Anterior cingulate cortex (tissue), 58 donors: Measurements from ENCODE around the gene KCNE2.
"Not testable (repeated sequence)": the region's sequence is repeated elsewhere in the genome, so short reads cannot be mapped to it uniquely, and the experiment has no call there.

Experiments used
- DNase-seq, 58 donors: peaks; one replicate each; lab custom pipeline; 2025; lab: John Stamatoyannopoulos, UW

The KCNE2 gene

DNA sequence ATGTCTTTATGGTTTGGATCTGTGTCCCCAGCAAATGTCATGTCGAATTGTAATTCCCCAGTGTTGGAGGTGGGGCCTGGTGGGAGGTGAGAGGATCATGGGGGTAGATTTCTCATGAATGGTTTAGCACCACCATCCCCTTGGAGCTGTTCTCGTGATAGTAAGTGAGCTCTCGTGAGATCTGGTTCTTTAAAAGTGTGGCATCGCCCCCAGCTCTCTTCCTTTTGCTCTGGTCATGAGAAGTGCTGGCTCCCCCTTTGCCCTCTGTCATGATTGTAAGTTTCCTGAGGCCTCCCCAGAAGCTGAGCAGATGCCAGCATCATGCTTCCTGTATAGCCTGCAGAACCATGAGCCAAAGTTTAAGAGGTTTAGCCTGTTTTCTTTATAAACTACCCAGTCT is 11.2 kb upstream of the KCNE2 start:
- DNase-seq, result no peak

DNA sequence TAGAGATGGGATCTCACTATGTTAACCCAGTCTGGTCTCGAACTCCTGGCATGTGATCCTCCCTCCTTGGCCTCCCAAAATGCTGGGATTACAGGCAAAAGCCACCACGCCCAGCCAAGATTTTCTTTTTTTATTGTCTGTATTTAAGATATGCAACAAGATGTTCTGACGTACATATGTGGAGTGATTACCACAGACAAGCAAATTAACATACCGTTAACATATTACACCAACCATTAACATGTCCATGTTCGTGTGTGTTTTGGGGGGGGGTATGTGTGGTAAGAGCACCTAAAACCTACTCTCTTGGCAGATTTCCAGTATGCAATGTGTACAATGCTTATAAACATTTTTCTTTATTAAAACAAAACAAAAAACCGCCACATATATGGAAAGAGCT is 10.6 kb upstream of the KCNE2 start:
- no peak for DNase-seq

DNA sequence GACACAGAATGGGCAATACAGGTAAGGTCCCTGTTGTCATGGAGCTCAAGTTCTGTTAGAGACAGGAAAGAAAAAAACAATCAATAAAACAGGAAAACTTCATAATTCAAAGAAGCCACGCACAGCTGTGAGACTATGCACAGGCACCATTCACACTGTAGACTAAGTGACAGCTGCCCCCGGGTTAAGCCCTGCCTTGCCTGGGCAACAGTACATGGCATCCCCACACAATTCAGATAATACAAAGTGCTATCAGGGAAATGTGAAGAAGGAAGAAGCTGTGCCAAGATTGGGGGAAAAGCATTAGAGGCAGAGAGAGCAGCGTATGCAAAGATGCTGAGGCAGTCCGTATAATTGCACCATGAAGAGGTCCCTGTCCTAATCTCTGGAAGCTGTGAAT is 9.0 kb upstream of the KCNE2 start:
- DNase-seq, result no peak

DNA sequence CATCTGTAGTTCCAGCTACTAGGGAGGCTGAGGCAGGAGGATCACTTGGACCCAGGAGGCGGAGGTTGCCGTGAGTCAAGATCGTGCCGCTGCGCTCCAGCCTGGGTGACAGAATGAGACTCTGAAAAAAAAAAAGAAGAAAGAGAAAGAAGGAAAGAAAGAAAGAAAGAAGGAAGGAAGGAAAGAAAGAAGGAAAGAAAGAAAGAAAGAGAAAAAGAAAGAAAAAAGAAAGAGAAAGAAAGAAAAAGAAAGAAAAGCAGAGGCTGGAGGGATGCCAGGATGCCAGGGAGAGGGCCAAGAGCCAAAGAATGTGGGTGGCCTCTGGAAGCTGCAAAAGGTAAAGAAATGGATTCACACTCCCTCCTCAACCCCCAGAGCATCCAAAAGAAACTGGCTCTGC is 8.2 kb upstream of the KCNE2 start:
- no peak for DNase-seq

DNA sequence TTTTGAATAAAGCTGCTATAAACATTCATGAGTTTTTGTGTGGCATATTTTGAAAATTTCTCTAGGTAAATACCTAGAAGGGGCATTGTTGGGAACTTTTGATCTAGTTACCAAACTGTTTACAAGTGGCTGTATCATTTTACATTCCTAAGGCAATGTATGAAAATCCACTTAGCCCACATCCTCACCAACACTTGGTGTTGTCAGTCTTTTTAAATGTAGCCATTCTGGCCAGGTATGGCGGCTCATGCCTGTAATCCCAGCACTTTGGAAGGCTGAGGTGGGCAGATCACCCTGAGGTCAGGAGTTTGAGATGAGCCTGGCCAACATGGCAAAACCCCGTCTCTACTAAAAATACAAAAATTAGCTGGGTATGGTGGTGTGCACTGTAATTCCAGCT is 5.9 kb upstream of the KCNE2 start:
- no peak for DNase-seq

DNA sequence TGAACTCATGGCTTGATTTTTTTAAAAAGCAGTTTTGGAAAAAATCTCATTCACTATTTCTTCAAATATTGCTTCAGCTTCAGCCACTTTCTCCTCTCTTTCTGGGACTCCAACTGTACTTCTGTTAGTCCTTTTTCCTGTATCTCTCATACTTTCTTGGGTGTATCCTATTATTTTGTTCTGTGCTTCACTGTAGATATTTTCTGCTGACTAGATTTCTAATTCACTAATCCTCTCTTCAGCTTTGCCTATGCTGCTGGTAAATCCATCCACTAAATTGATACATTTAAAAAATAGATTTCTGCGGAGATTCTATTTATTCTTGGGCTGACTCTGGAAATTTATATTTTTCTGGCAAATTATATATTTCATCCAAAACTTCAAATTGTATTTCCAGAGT is 4.9 kb upstream of the KCNE2 start:
- no peak for DNase-seq

DNA sequence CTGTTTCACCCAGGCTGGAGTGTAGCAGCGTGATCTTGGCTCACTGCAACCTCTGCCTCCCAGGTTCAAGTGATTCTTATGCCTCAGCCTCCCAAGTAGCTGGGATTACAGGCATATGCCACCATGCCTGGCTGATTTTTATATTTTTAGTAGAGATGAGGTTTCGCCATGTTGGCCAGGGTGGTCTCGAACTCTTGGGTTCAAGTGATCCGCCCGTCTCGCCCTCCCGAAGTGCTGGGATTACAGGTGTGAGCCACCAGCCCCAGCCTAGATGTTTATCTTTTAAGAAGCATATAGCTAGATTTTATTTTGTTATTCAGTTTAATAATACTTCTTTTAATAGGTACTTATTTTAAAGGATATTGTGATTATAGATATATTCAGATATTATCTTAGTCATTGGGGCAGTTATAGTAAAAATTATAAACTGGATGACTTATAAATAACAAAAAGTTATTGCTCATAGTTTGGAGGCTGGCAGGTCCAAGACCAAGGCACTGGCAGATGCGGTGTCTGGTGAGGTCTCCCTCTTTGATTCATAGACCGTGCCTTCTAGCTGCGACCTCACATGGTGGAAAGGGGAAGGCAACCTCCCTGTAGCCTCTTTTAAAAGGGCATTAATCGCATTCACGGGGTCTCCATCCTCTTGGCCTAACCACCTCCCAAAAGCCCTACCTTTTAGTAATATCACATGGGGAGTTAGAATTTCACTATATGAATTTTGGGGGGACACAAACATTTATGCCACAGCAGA is 3.1 kb upstream of the KCNE2 start:
- no peak for DNase-seq

DNA sequence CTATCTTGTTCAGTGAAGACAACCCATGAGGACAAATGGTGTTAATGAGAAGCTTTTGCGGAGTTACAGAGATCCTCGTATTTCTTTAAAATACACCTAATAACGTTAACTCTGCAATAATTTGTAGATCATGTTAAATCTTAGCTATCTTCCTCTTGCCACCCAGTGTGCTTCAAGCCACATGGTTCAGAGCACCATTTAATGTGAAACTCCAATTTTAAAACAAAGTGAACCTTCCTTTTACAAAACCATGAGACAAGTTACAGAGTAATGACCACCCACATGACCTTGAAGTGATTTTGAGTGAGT is 1.7 kb upstream of the KCNE2 start:
- DNase-seq, result no peak

DNA sequence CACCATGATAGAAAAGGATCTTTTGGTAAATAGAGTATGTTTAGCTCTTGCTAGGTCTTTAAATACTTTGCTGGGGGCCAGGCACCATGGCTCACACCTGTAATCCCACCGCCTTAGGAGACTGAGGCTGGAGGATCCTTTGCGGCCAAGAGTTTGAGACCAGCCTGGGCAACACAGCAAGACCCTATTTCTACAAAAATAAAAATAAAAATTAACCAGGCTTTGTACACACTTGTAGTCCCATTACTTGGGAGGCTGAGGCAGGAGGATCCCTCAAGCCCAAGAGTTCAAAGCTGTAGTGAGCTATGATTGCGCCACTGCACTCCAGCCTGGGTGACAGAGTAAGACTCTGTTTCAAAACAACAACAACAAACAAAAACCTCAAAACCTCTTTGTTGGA is 1.1 kb upstream of the KCNE2 start:
- no peak for DNase-seq

DNA sequence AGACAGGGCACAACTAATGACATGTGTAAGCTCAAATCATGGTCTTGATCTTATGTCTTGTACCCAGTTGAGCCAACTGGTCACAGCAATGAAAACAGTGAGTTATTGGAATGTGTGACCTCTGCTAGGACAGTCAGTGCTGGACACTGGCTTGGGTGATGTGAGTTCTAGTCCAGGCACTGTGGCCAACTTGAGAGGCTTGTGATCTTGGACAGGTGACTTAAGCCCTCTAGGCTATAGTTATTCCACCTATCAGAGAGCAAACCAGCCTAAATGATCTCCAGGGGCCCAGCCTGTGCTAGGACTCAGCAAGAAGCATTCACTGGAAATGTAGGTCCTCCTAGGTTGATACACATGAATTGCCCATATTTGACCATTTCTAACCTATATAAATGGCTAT is 1.1 kb downstream of the KCNE2 start:
- no peak for DNase-seq

DNA sequence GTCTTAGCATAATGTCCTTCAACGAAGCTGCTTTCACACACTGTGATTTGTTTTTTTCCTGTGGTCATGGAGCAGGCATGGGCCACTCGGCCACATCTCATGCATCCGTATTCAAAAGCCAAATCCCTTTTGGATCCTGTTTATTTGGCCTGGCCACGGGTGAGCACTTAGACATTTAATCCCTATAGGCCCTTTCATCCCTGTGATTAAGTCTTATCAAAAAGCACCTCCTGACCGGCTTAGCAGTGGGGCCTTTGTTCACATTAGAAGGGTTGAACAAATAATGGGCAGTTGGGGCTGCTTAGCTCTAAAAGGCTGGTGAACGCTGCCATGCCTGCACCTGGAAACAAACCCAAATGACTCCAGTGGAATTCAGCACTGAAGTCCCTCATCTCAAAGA is 2.0 kb downstream of the KCNE2 start:
- DNase-seq, result no peak

DNA sequence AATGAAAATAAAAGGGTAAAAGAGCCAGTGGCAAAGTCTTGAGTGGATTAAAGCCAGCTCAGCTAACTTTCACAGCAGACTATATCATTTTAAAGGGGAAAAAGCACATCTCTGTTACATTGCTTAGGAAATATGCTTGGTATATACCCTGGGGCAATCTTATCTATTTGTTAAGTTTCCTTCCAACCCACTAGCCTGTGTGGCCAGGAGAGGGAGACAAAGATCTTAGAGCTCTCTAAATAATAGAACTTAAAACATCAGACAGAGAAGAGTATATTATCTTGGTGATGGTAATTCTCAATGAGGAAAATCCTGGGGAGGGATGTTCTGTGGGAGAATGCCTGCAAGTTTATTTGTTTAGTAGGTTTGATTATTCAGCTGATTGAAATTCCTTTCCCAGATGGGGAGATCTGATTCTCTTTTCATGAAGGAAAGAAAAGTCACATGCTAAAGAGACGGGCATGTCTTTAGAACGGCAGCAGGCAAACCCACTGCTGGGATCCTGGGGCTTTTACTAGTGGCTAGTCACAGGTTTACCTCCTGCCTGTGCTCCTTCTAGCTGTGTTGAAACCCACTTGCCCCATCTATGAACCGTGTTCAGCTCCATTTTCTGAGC is 3.6 kb downstream of the KCNE2 start:
- DNase-seq, result peak in 9 of 58 donors; percentile 5 to 27 (median 14)

DNA sequence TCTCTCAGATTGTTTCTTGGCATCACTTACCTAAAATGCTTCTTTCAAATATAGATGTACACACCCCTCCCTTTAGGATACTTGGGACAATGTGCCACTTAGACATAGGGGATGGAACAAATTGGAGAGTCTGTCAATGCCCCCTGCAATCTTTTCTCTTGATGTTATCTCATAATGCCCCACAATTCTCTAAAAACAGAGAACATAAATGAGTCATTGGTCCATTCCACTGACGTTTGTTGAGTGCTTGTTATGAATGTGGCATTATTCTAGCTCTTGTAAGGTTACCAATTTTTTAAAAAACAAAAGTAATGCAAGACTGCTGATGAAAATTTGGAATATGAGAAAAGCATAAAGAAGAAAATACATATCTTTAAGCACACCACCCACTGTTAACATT is 5.9 kb downstream of the KCNE2 start:
- DNase-seq, result no peak

DNA sequence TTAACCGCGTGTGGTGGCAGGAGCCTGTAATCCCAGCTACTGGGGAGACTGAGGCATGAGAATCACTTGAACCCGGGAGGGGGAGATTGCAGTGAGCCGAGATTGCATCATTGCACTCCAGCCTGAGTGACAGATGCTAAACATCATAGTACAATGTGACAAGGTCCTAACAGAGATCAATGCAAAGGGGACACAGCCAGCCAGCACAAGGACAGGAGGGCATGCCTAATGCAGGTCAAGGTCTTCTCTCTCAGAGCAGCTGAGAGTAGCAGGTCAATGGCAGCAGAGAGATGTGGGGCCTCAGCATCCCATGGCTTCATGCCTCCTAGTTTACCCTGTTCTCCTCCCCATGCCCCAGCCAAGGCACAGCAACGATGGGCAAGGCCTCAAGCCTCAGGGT is 8.5 kb downstream of the KCNE2 start:
- DNase-seq, result no peak

DNA sequence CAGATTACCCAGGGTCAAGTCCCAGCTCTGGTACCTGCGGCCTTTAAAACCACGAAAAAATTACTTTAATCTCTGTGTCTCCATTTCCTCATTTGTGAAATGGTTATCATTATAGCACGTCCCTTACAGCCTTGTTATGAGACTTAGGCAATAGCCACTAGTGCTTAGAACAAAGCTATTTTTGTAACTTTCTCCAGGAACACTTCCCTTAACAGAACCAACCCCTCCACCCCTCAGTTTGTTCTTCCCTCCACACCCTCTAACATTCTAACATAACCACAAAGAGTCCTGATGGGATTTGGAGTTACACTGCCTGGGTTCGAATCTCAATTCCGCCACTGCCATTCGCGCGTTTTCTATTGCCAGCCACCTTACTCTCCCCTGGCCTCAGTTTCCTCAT is 10.7 kb downstream of the KCNE2 start:
- DNase-seq, result not testable (repeated sequence)

DNA sequence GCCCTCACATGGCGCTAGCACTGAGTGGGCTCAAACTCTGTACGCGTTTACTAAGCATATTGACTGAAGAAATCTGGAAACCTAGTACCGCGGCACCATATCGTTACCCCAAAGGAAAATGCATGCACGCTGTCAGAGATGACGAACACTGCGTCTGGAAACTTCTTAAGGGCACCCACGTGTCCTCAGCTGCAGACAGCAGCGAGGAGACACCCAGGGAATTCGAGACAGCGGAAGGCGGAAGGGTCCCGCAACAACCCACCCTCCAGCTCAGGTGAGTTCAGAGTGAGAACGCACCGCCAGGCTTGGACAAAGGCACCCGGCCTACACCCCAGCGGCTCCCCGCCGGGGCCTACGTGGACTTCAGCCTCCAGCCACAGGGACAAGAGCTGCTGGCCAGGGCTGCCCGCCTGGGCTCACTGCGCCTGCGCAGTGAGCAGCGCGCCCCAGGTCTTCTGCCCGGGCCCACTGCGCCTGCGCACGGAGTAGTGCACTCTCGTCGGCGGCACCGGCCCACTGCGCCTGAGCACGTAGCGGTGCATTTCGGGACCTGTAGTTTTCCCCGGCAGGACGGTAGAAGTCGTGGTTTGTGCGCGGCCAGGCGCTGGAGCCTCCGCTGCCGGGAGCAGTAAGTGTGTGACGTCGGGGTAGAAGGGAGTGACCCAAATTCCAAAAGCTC is 11.3 kb downstream of the KCNE2 start, which contains the start of gene SMIM11:
Gene SMIM11 (plus strand): TSS at position 568 of the 679 bp plus-strand sequence. CDS start 3,998 bp downstream, outside the sequence.
- not testable (repeated sequence) for DNase-seq

DNA sequence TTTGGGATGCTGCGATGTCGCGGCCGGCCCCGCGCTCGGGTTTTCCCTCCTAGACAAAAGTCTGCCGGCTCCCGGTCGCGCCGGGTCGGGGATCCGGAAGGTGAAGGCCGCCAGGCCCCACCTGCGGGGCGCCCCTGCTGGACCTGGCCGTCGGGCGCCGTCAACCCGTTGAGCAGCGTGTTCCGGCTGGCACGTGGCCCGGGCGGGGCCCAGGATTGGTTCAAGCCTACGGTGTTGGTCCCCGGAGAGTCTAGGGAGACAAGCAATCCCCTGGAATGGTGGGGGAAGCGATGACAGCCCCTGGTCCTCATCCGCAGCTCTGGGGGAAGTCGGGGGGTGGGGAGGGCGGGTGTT is 11.8 kb downstream of the KCNE2 start:
- not testable (repeated sequence) for DNase-seq

DNA sequence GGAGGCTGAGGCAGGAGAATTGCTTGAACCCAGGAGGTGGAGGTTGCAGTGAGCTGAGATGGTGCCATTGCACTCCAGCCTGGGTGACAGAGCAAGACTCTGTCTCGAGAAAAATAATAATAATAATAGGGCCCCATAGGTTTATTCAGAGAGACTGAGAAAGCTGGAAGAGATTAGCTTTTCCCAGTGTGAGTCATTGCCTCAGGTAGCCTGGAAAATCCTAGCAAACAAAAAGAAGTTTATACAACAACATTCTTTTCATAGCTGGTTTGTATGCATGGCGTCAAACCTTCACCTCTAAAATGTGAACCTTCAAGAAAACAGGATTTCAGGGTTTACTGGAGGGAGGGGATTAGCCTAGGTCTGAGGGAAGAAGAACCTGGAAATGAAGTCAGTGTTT is 19.3 kb downstream of the KCNE2 start:
- not testable (repeated sequence) for DNase-seq

DNA sequence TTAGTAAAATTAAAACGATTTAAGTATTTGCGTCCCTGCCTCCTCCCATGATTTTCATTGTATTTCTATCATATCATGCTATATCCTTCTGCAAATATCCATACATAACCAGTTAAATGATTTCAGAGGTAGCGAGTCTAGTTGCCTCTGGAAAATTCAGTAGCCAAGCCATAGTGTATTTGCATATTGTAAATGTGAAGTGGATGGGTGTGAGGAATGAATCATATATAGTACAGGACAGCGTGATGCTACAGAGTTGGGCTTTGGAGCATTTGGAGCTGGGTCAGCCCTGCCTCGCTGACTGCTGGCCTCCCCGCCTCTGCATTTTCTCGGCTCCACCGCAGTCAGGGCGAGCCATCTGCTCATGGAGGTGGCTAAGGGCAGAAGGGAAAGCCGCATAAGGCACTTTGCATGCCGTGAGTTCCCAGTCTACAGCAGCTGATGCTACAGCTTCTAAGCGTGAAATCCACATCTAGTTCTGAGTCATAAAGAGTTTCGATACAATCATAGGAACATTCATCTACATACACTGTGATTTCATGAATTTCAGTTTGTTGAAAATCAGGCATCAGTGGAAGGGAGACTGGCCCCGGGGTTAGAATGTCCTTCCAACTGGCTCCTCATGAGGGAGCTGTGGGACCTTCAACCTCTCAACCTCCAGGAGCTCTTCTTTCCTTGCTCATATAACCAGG is 20.1 kb downstream of the KCNE2 start:
- not testable (repeated sequence) for DNase-seq

DNA sequence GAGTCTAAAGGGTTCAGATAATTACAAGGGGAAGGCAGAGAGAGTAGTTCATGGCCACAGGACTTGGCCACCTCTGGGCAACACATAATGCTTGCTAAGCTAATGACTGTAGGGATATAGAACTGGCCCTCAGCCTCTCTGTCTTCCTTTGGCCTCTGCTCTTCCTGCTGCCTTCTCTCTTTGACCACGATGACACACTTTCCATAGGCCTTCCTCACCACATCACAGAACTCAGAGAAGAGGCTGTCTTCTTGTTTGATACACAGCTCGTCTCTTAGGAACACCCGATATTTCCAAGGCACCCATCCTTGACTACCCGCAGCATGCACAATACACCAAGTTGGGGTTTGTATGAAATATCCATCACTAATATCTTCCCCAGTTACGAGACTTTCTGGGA is 36.7 kb downstream of the KCNE2 start:
- DNase-seq, result not testable (repeated sequence)

DNA sequence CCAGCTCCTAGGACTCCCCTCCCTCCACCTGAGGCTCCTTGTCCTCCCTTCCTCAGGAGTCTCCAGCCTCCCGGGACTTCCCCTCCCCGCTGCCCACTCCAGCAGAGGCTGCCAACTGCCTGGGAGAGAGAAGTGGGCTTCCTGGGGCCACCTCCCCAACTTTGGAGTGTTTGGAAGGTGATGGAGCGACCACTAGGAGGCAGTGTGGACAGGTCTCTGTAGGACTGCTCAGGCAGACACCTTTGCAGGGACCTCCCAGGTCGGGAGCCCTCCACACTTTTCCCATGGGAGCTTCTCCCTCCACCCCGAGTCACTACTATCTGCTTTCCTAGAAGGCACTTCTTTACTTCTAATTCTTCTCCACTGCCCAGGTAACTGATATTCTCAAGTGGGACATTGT is 40.9 kb downstream of the KCNE2 start:
- DNase-seq, result not testable (repeated sequence)
